ENCODE data around the gene SASH1.
A peak's percentile ranks its signal among the peaks of the same experiment; 100 is the strongest.

Gene SASH1

GRCh38 chr6:148494226-148494625, 151.6 kb downstream of the SASH1 start:
- Histone ChIP-seq H3K4me1 (ENCODE audit: control insufficient read depth, insufficient read depth, low read length) (peaks cover 27% of the 10 kb centered on the region), H3K9me3 (replicated peaks; ENCODE audit: low read length) (no peaks in the 10 kb centered on the region), H3K27me3 (ENCODE audit: control insufficient read depth, insufficient read depth, low read length) (no peaks in the 10 kb centered on the region), H3K4me3 (ENCODE audit: low read length) (no peak overlapping the region), H3K4me2 (ENCODE audit: low read length) (no peak overlapping the region), H3K9ac (ENCODE audit: low read depth, low read length) (no peak overlapping the region), H3K36me3 (ENCODE audit: insufficient read depth, low read length) (no peaks in the 10 kb centered on the region)

DNA sequence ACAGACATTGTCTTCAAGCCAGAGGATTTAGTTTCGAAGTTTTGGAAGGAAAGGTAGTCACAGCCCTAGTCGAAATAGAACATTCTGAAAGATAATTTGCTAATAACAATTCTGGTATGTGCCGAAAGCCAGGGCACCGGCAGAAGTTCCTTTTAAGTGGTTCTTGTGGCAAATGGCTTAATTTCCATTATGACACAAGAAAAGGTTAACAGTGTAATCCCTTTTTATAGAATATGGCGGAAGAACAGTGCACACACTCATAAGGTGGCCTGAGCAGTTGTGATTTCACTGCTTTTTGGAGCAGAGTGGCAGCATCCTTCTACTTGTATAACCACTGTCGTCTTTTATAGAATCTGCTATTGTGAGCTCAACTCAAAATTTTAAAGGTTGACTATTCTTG, 152.4 kb downstream of the SASH1 start:
- Histone ChIP-seq H3K4me3 (ENCODE audit: low read length) (no peak overlapping the region), H3K4me1 (ENCODE audit: control insufficient read depth, insufficient read depth, low read length) (peaks cover 28% of the 10 kb centered on the region), H3K9ac (ENCODE audit: low read depth, low read length) (no peak overlapping the region), H3K36me3 (ENCODE audit: insufficient read depth, low read length) (no peaks in the 10 kb centered on the region), H3K4me2 (ENCODE audit: low read length) (no peak overlapping the region), H3K27me3 (ENCODE audit: control insufficient read depth, insufficient read depth, low read length) (no peaks in the 10 kb centered on the region), H3K9me3 (replicated peaks; ENCODE audit: low read length) (no peaks in the 10 kb centered on the region)

DNA sequence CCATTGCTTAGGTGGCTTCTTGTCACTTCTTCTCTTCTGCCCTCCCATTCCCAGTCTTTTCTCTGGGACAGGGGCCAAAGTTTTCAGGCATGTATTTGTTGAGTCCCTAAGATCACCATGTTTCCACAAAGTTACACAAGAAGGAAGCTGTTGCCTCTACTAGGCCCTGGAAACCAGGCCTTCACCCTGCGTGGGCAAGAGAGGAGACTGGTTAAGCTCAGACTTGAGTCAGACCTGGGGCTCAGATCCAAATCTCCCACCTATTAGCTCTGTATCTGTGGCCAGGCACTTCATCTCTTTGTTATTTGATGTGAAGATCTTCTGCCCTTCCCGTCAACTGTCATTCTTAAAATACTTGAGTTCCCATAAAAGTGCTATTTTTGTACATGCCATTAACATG, 154.6 kb downstream of the SASH1 start:
- Histone ChIP-seq H3K9ac (ENCODE audit: low read depth, low read length) (peak overlapping the region; percentile 50), H3K36me3 (ENCODE audit: insufficient read depth, low read length) (no peaks in the 10 kb centered on the region), H3K4me1 (ENCODE audit: control insufficient read depth, insufficient read depth, low read length) (peaks cover 36% of the 10 kb centered on the region), H3K27me3 (ENCODE audit: control insufficient read depth, insufficient read depth, low read length) (no peaks in the 10 kb centered on the region), H3K4me3 (ENCODE audit: low read length) (no peak overlapping the region), H3K9me3 (replicated peaks; ENCODE audit: low read length) (no peaks in the 10 kb centered on the region), H3K4me2 (ENCODE audit: low read length) (no peak overlapping the region)

DNA sequence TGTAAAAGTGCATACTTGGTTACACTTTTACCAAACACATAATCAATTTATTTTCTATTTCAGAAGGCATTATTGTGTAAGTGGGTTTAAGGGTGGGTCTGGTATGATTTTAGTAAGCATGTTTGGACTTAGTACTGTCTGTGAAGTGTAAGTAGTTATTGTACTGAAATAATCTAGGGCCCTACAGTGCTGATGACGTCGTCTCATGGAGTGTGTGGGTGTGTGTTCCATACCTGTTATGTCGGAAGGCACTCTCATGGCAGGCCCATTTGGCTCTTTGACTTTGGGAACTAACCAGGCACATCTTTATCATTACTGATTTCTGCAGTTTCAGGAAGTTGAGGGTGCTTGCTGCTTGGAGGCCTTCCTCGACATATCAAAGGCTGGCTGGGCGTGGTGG, 155.1 kb downstream of the SASH1 start:
- peak overlapping the region; percentile 16 for H3K9ac ChIP-seq (ENCODE audit: low read depth, low read length)
- no peak overlapping the region for H3K4me2 ChIP-seq (ENCODE audit: low read length)
- no peaks in the 10 kb centered on the region for H3K9me3 ChIP-seq (replicated peaks; ENCODE audit: low read length)

DNA sequence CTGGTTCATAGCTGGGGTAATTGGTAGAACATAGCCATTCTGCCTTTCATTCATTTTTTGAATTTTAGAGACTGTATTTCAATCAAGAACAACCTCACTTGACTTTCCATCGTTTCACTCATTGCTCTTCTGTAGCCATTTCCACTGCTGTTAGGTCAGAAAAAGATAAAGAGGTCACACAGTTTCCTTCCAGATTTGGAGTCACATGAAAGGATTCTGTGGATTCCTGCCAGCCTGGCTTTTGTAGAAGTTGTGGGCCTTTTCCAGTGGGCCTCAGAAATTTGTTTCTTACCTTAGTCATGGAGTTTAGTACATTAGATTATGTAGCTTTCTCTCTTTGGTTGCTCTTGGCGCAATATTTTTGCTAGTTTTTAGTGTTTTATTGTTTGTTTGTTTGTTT, 157.8 kb downstream of the SASH1 start:
- H3K4me2 ChIP-seq (ENCODE audit: low read length): no peak overlapping the region
- no peaks in the 10 kb centered on the region for H3K27me3 ChIP-seq (ENCODE audit: control insufficient read depth, insufficient read depth, low read length)
- H3K9ac ChIP-seq (ENCODE audit: low read depth, low read length): peak overlapping the region; percentile 38
- H3K9me3 ChIP-seq (replicated peaks; ENCODE audit: low read length): no peaks in the 10 kb centered on the region
- no peak overlapping the region for H3K4me3 ChIP-seq (ENCODE audit: low read length)
- H3K36me3 ChIP-seq (ENCODE audit: insufficient read depth, low read length): no peaks in the 10 kb centered on the region
- peaks cover 55% of the 10 kb centered on the region for H3K4me1 ChIP-seq (ENCODE audit: control insufficient read depth, insufficient read depth, low read length)

More for the DNA sequence above, 155.1 kb downstream of the SASH1 start:
- Histone ChIP-seq H3K36me3 (ENCODE audit: insufficient read depth, low read length) (no peaks in the 10 kb centered on the region), H3K4me3 (ENCODE audit: low read length) (no peak overlapping the region), H3K4me1 (ENCODE audit: control insufficient read depth, insufficient read depth, low read length) (peaks cover 40% of the 10 kb centered on the region), H3K27me3 (ENCODE audit: control insufficient read depth, insufficient read depth, low read length) (no peaks in the 10 kb centered on the region)

GRCh38 chr6:148501178-148501590, 158.5 kb downstream of the SASH1 start:
- no peaks in the 10 kb centered on the region for H3K36me3 ChIP-seq (ENCODE audit: insufficient read depth, low read length)
- peak overlapping the region; percentile 39 for H3K4me3 ChIP-seq (ENCODE audit: low read length)
- H3K9ac ChIP-seq (ENCODE audit: low read depth, low read length): peak overlapping the region; percentile 70
- no peaks in the 10 kb centered on the region for H3K27me3 ChIP-seq (ENCODE audit: control insufficient read depth, insufficient read depth, low read length)
- peaks cover 55% of the 10 kb centered on the region for H3K4me1 ChIP-seq (ENCODE audit: control insufficient read depth, insufficient read depth, low read length)
- H3K4me2 ChIP-seq (ENCODE audit: low read length): peak overlapping the region; percentile 61
- H3K9me3 ChIP-seq (replicated peaks; ENCODE audit: low read length): no peaks in the 10 kb centered on the region

- Histone ChIP-seq H3K36me3 (ENCODE audit: insufficient read depth, low read length) (no peaks in the 10 kb centered on the region), H3K9ac (ENCODE audit: low read depth, low read length) (peak overlapping the region; percentile 70), H3K4me2 (ENCODE audit: low read length) (peak overlapping the region; percentile 61), H3K27me3 (ENCODE audit: control insufficient read depth, insufficient read depth, low read length) (no peaks in the 10 kb centered on the region), H3K4me3 (ENCODE audit: low read length) (peak overlapping the region; percentile 39), H3K9me3 (replicated peaks; ENCODE audit: low read length) (no peaks in the 10 kb centered on the region), H3K4me1 (ENCODE audit: control insufficient read depth, insufficient read depth, low read length) (peaks cover 51% of the 10 kb centered on the region)
These were observed 159.6 kb downstream of the SASH1 start for GRCh38 chr6:148502083-148502772.

GRCh38 chr6:148502773-148503135, 160.1 kb downstream of the SASH1 start:
- Histone ChIP-seq H3K4me3 (ENCODE audit: low read length) (no peak overlapping the region), H3K4me1 (ENCODE audit: control insufficient read depth, insufficient read depth, low read length) (peaks cover 51% of the 10 kb centered on the region), H3K4me2 (ENCODE audit: low read length) (peak overlapping the region; percentile 61), H3K27me3 (ENCODE audit: control insufficient read depth, insufficient read depth, low read length) (no peaks in the 10 kb centered on the region), H3K9me3 (replicated peaks; ENCODE audit: low read length) (no peaks in the 10 kb centered on the region), H3K36me3 (ENCODE audit: insufficient read depth, low read length) (no peaks in the 10 kb centered on the region), H3K9ac (ENCODE audit: low read depth, low read length) (peak overlapping the region; percentile 70)

DNA sequence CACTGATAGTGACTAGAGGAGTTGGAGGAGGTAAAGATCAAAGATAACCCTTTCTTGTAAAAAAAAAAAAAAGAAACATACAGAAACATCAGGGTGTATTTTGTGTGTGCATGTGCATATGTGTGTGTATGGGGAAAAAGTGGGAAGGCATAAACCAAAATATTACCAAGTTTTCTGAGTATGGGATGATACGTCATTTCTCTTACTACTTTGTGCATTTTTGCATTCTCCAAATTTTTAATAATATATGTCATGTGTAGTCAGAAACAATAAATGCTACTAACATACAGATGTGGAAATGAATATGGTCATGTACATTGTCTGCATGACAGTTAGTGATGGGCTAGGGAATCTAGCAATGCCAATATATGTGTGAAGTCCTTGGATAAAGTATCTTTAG, 161.1 kb downstream of the SASH1 start:
- Histone ChIP-seq H3K4me1 (ENCODE audit: control insufficient read depth, insufficient read depth, low read length) (peaks cover 58% of the 10 kb centered on the region), H3K4me3 (ENCODE audit: low read length) (no peak overlapping the region), H3K27me3 (ENCODE audit: control insufficient read depth, insufficient read depth, low read length) (no peaks in the 10 kb centered on the region), H3K4me2 (ENCODE audit: low read length) (no peak overlapping the region), H3K9ac (ENCODE audit: low read depth, low read length) (no peak overlapping the region), H3K9me3 (replicated peaks; ENCODE audit: low read length) (no peaks in the 10 kb centered on the region), H3K36me3 (ENCODE audit: insufficient read depth, low read length) (no peaks in the 10 kb centered on the region)

DNA sequence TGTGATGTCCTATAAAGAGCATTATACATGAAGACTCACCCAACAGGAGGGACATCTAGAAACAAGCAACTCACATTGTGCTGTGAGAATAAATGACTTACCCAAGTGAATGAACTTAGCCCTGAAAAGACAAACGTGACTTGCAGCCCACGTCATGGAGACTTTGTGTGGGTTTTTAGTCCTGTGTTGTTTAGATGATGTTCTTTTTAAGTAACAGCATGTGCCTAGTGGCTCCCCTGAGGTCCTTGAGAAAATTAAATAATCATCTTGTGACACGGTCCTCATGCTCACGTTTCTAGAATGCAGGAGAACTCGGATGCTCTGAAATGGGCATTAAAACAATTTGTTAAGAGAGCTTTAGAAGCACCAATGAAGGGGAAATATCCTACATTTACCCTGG, 165.1 kb downstream of the SASH1 start:
- H3K4me1 ChIP-seq (ENCODE audit: control insufficient read depth, insufficient read depth, low read length): peaks cover 43% of the 10 kb centered on the region
- H3K27me3 ChIP-seq (ENCODE audit: control insufficient read depth, insufficient read depth, low read length): no peaks in the 10 kb centered on the region
- H3K36me3 ChIP-seq (ENCODE audit: insufficient read depth, low read length): no peaks in the 10 kb centered on the region
- H3K4me2 ChIP-seq (ENCODE audit: low read length): peak overlapping the region; percentile 81
- peak overlapping the region; percentile 63 for H3K4me3 ChIP-seq (ENCODE audit: low read length)
- no peaks in the 10 kb centered on the region for H3K9me3 ChIP-seq (replicated peaks; ENCODE audit: low read length)
- peak overlapping the region; percentile 89 for H3K9ac ChIP-seq (ENCODE audit: low read depth, low read length)

- Histone ChIP-seq H3K9me3 (replicated peaks; ENCODE audit: low read length) (no peaks in the 10 kb centered on the region), H3K4me3 (ENCODE audit: low read length) (peak overlapping the region; percentile 63), H3K27me3 (ENCODE audit: control insufficient read depth, insufficient read depth, low read length) (no peaks in the 10 kb centered on the region), H3K4me2 (ENCODE audit: low read length) (peak overlapping the region; percentile 81), H3K36me3 (ENCODE audit: insufficient read depth, low read length) (no peaks in the 10 kb centered on the region), H3K9ac (ENCODE audit: low read depth, low read length) (peak overlapping the region; percentile 89), H3K4me1 (ENCODE audit: control insufficient read depth, insufficient read depth, low read length) (peaks cover 42% of the 10 kb centered on the region)
These were observed 165.9 kb downstream of the SASH1 start for GRCh38 chr6:148508401-148509041.
